Osteoblast (primary cell): ENCODE data around the gene DNAH6. TPM values are rescaled to one million over a fixed set of nuclear protein-coding genes. Genes with fewer than 3 reads are reported as not detected.

Experiments used
- DNase-seq: peaks from one replicate; pipeline ENCODE4 v3.0.0; 2011; ENCODE audit warnings: low spot score, mixed read lengths; ENCODE audit not compliant: insufficient read length; ENCODE audit errors: missing footprints
- H2AFZ ChIP-seq: 2 replicates; pipeline ENCODE4 v1.6.0; 2011; ENCODE audit warnings: mild to moderate bottlenecking, low read length
- H3K27ac ChIP-seq: 2 replicates; pipeline ENCODE4 v1.5.1; 2011; ENCODE audit warnings: mild to moderate bottlenecking, low read depth, low read length, moderate library complexity
- H3K27me3 ChIP-seq: 2 replicates; pipeline ENCODE4 v1.6.0; 2012; ENCODE audit warnings: mild to moderate bottlenecking, control low read depth, inconsistent platforms, low read length, moderate library complexity; ENCODE audit not compliant: insufficient read depth
- H3K36me3 ChIP-seq: 2 replicates; pipeline ENCODE4 v1.5.1; 2011; ENCODE audit warnings: mild to moderate bottlenecking, low read length, control low read depth, moderate library complexity; ENCODE audit not compliant: insufficient read depth
- H3K4me1 ChIP-seq: 2 replicates; pipeline ENCODE4 v1.5.1; 2011; ENCODE audit warnings: mild to moderate bottlenecking, low read length, control low read depth, moderate library complexity; ENCODE audit not compliant: insufficient read depth
- H3K4me2 ChIP-seq: 2 replicates; pipeline ENCODE4 v1.6.0; 2011; ENCODE audit warnings: mild to moderate bottlenecking, low read length; ENCODE audit not compliant: insufficient read depth
- H3K4me3 ChIP-seq: fragments of 200-600 bp; sonication (generic); 3 replicates; pipeline ENCODE4 v1.5.1; 2012; ENCODE audit warnings: mild to moderate bottlenecking, low read length, inconsistent platforms; ENCODE audit not compliant: insufficient read depth
- H3K79me2 ChIP-seq: 2 replicates; pipeline ENCODE4 v1.6.0; 2012; ENCODE audit warnings: mild to moderate bottlenecking, low read length, control low read depth, inconsistent platforms; ENCODE audit not compliant: insufficient read depth
- H3K9me3 ChIP-seq: 2 replicates; pipeline ENCODE4 v1.5.1; 2011; ENCODE audit warnings: low read depth, low read length, control low read depth
- H4K20me1 ChIP-seq: 2 replicates; pipeline ENCODE4 v1.6.0; 2012; ENCODE audit warnings: mild to moderate bottlenecking, low read length, control low read depth; ENCODE audit not compliant: insufficient read depth
- total RNA-seq: library from RNA; depleted of rRNA; stranded (reverse); fragments of >200 nt; gene quantifications from 2 replicates; pipeline ENCODE4 v1.2.3, GENCODE V29; 2012
- TF ChIP-seq, protein P1 (sequence below): IDR thresholded peaks from 2 replicates; pipeline ENCODE4 v1.5.1; 2011; ENCODE audit warnings: mild to moderate bottlenecking, low read depth, low read length, moderate library complexity; ENCODE audit errors: extremely low read depth

DNAH6 gene
- total RNA-seq, 1 donor = 0.36 TPM

DNA sequence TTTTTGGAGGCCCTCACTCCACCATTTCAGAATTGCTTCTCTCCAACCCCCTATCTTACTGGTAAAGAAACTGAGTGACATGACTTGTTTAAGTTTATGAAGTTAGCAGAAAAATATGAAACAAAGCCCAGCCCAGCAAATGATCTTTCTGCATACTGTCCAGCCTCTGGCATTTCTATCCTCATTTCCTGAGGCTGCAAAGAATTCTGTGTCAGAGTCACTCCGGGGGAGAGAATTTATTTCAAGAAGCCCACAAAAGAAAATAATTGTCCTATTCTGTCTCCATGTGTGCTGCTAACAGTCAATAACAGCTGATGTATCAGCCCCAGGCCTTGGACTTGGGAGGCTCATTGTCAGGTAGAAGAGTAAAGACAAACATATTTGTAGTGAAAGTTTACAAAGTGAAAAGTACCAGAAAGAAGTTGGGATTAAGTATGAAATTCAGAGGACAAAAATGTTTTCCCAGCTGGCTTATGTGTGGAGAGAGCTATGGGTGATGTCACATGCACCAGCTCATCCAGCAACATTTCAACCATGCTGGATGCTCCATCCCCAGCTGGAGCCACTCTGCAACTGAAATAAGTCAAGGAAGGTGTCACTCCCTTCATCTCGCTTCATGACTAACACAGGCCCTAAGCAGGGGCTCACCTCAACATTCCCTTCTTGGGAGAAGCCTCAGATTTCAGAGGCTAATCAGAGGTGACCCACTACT lies 322.3 kb downstream of the DNAH6 start:
- Histone ChIP-seq H3K4me3 (no peak overlapping the region), H3K4me2 (peak overlapping the region; percentile 32), H4K20me1 (no peaks in the 10 kb centered on the region), H3K79me2 (no peaks in the 10 kb centered on the region), H3K36me3 (no peaks in the 10 kb centered on the region), H3K9me3 (peaks cover 3% of the 10 kb centered on the region), H3K4me1 (peaks cover 10% of the 10 kb centered on the region), H2AFZ (peak overlapping the region; percentile 60), H3K27me3 (no peaks in the 10 kb centered on the region), H3K27ac (peak overlapping the region; percentile 32)
- TF ChIP-seq, protein P1, sequence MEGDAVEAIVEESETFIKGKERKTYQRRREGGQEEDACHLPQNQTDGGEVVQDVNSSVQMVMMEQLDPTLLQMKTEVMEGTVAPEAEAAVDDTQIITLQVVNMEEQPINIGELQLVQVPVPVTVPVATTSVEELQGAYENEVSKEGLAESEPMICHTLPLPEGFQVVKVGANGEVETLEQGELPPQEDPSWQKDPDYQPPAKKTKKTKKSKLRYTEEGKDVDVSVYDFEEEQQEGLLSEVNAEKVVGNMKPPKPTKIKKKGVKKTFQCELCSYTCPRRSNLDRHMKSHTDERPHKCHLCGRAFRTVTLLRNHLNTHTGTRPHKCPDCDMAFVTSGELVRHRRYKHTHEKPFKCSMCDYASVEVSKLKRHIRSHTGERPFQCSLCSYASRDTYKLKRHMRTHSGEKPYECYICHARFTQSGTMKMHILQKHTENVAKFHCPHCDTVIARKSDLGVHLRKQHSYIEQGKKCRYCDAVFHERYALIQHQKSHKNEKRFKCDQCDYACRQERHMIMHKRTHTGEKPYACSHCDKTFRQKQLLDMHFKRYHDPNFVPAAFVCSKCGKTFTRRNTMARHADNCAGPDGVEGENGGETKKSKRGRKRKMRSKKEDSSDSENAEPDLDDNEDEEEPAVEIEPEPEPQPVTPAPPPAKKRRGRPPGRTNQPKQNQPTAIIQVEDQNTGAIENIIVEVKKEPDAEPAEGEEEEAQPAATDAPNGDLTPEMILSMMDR = no peak
- DNase-seq = peak; percentile 90

GRCh38 chr2:84839851-84840250 lies 323.6 kb downstream of the DNAH6 start:
- DNase-seq = no peak
- H3K79me2 ChIP-seq = no peaks in the 10 kb centered on the region
- no peak overlapping the region for H2AFZ ChIP-seq
- TF ChIP-seq, protein P1 = no peak
- no peaks in the 10 kb centered on the region for H3K27me3 ChIP-seq
- no peak overlapping the region for H3K4me2 ChIP-seq
- peaks cover 3% of the 10 kb centered on the region for H3K9me3 ChIP-seq
- no peak overlapping the region for H3K27ac ChIP-seq
- H3K4me3 ChIP-seq = no peak overlapping the region
- H4K20me1 ChIP-seq = no peaks in the 10 kb centered on the region
- peaks cover 10% of the 10 kb centered on the region for H3K4me1 ChIP-seq
- H3K36me3 ChIP-seq = no peaks in the 10 kb centered on the region

DNA sequence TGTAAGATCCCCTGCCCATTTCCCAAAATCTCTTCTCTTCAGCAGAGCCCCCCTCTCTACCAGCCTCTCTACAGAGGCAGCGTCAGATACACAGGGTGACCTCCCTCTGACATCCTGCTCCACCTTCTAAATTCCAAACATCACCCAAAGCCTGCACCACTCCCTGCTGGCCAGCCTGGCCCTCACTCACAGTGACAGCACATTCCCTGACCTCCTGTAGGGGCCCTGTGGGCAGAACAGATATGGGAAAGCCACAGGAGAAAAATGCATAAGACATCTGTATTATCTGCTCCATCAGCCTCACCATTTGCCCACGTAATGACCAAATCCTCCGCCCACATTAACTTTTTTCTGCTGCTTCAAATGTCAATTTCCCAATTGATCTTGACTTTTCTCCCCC lies 324.0 kb downstream of the DNAH6 start:
- H3K36me3 ChIP-seq = no peaks in the 10 kb centered on the region
- peaks cover 10% of the 10 kb centered on the region for H3K4me1 ChIP-seq
- no peak overlapping the region for H3K27ac ChIP-seq
- H3K27me3 ChIP-seq = no peaks in the 10 kb centered on the region
- TF ChIP-seq, protein P1 = peak; percentile 7
- H3K79me2 ChIP-seq = no peaks in the 10 kb centered on the region
- DNase-seq = no peak
- H4K20me1 ChIP-seq = no peaks in the 10 kb centered on the region
- no peak overlapping the region for H2AFZ ChIP-seq
- H3K4me2 ChIP-seq = no peak overlapping the region
- H3K4me3 ChIP-seq = no peak overlapping the region
- H3K9me3 ChIP-seq = peaks cover 3% of the 10 kb centered on the region

DNA sequence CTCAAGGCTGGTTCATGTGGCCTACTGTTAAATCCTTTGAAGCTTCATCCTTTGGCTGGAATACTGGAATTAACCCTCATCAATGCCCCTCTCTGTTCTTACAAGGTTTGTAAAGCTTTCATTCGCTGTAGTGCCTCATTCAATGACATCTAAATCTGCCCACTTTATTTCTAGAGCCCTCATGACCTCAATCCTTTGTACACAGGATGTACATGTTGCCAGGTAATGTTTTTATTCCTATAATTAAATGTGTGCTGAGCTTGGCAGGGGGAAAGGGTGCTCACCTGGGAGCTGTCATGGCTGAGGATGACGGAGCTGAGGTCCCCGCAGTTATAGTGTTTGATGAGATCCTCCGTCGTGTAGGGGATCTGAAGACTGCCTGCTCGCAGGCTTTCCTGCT lies 325.3 kb downstream of the DNAH6 start:
- H2AFZ ChIP-seq = no peak overlapping the region
- H4K20me1 ChIP-seq = no peaks in the 10 kb centered on the region
- H3K4me2 ChIP-seq = no peak overlapping the region
- H3K27ac ChIP-seq = no peak overlapping the region
- peaks cover 18% of the 10 kb centered on the region for H3K4me1 ChIP-seq
- H3K27me3 ChIP-seq = no peaks in the 10 kb centered on the region
- no peak overlapping the region for H3K4me3 ChIP-seq
- no peaks in the 10 kb centered on the region for H3K36me3 ChIP-seq
- TF ChIP-seq, protein P1 = no peak
- no peaks in the 10 kb centered on the region for H3K9me3 ChIP-seq
- no peak for DNase-seq
- H3K79me2 ChIP-seq = no peaks in the 10 kb centered on the region
